Stimulated activated CD8-positive, alpha-beta memory T cell treated with anti-CD3 and anti-CD28 coated beads, Interleukin-4, amount 100 ng/mL, for 48 hours (primary cell): Measurements from ENCODE around the gene HSD17B8.
A peak's percentile ranks its signal among the peaks of the same experiment; 100 is the strongest.

Experiments used
- DNase-seq: peaks from one replicate; pipeline ENCODE4 v3.0.0-alpha.2; 2020

The HSD17B8 gene

GRCh38 chr6:33204415-33205190 is at the start of gene HSD17B8:
Gene HSD17B8, plus strand, starts transcription at chr6:33204655. Its CDS starts 14 bp downstream, at chr6:33204669.
- peak; percentile 97 for DNase-seq

GRCh38 chr6:33156561-33156960 is 47.9 kb upstream of the HSD17B8 start:
- no peak for DNase-seq

GRCh38 chr6:33156964-33157363 is 47.5 kb upstream of the HSD17B8 start:
- DNase-seq: no peak

DNA sequence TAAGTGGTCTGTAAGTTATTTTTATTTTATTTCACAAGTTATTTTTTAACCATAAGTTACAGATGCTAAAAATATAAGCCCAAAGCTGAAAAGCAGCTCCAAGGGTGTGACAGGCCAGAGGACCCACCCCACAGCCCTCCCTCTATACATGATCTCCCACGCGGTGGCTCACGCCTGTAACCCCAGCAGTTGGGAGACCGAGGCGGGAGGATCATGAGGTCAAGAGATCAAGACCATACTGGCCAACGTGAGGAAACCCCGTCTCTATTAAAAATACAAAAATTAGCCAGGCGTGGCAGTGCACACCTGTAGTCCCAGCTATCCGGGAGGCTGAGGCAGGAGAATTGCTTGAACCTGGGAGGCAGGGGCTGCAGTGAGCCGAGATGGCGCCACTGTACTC is 44.4 kb upstream of the HSD17B8 start:
- DNase-seq: no peak

GRCh38 chr6:33160728-33161344 is 43.6 kb upstream of the HSD17B8 start:
- DNase-seq: no peak

DNA sequence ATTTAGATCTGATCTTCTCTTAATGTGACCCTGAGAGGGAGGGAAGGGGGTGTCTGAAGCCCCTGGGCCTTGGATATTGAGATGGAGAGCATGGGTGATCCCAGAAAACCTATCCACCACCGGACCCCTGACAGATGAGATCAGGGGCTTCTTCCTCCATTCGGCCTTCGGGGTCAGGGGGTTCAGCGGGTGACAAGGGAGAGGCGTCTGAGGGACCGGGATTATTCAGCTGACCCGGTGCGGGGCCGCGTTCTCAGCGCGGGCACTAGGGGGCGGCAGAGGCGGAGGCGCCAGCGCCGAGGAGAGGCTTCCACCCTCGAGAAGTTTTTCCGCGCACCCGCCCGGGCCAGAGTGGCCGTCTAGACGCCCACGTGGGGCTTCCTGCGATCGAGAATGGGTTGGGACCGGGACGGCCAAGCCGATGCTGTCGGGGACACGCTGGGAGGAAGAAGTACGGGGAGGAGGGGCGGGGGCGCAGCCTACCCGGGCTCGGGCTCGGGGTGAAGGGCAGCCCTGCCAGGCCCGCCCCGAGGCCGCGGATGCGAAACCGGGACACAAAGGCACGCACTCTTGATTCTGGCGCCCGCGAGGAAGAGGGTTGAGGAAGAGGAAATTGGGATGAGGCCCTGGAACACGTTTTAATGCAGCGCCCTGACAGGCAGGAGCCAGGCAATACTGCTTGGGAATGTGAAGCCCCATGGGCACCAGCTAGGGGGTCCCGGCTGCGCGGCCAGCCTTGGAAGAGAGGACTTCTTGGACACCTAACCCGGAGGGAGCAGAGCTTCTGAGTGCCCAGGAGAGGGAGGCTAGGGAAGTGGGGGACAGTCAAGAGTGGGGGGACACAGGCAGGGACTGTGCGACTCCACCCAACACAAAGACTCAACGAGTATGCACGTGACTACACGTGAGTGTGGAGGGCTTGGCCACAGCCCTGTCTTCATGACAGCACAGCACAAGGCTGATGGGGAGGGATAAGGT is 42.8 kb upstream of the HSD17B8 start:
- peak; percentile 92 for DNase-seq

DNA sequence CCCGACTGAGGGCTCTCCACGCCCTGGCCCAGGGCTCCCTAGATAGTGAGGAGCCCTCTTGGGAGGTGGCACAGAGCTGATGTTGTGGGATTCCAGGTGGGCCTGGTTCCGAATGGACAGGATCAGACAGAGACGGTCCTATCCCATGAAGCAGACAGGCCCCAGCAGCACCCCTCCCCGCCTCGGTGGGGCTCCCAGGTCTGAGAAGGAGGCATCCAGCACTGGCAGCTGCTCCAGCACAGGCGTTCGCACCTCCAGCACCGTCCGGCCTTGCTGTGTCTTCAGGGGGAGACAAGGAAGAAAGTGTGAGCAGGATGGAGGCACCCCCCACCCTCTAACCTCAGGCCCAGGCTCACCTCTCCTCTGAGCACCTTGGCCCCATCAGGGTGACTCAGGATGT is 40.9 kb upstream of the HSD17B8 start:
- DNase-seq: no peak

DNA sequence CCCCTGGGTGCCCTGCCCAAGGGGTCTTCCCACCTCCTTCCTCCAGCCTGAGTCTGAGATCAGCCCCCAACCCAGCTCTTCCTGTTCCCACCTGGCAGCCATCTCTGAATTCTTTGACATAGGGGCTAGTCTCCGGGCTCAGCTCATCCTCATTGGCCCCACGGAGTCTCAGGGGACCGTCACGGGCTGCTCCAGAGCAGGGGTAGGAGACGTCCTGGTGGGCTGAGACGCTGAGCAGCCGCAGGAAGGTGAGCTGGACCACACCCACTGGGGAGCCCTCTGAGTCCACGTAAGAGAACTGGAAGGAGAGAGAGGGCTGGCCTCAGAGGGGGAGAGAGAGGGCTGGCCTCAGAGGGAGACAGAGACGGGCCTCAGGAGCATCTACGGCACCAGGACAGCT is 40.3 kb upstream of the HSD17B8 start:
- DNase-seq: no peak

DNA sequence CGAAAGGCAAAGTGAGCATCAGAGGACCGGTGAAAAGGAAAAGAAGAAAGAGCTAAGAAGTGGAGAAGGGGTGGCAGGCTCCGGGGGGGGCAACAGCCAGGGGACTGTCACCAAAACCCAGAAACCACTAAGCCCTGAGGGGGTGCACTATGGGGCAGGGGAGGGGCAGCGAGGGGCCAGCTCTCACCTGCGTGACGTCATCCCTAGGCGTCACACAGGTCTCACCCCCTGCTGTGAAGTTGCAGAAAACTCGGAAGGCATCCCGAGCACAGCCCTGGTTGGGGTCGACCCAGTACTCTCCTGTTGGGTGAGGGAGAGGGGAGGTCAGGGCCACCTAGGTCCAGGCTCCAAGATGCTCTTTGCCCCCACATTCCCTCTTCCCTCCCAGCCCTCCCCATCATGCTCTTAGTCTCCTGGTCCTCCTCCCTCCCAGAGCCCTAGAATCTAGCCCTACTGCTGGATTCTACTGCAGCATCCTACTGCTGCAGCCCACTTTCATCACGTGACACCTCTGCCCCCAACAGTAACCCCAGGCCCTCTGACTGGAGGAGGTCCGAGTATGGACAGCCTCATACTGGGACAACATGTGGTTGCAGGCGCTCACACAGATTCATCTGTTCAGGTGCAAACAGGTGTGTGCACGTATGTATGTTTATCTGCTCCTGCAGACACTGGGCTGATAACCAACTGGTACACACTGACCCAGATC is 39.6 kb upstream of the HSD17B8 start:
- no peak for DNase-seq

GRCh38 chr6:33165581-33166258 is 38.7 kb upstream of the HSD17B8 start:
- DNase-seq: no peak

DNA sequence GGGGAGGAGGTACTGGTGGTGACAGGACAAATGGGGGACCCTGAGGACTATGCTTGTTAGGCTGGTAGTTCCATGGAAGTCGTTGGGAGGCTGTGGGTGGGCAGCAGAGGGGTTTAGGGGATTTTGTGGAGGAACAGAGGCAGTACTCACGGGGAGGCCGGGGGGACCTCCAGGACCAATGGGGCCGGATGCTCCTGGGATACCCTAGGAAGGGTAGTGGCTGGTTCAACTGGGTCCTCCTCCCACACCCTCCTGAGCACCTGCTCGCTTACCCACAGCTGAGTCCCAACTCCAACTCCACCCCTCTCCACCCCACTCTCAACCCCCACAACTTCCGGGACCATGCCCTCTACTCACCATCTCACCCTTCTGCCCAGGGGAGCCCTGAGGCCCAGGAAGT is 38.1 kb upstream of the HSD17B8 start:
- no peak for DNase-seq

GRCh38 chr6:33166811-33167210 is 37.6 kb upstream of the HSD17B8 start:
- DNase-seq: no peak

- DNase-seq: no peak
Measured at GRCh38 chr6:33167374-33168283, 36.8 kb upstream of the HSD17B8 start.

DNA sequence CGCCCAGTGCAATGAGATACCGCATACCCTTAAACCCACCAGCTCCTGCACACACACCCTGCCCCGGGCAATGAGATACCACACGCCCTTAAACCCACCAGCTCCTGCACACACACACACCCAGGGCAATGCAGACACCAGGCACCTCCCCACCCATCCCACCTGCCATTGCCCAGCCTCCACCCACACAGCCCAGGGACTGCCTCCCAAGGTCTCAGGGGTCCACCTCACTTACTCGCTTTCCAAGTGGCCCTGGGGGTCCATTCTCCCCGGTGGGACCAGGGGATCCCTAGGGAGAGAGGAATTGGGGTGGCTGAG is 36.2 kb upstream of the HSD17B8 start:
- DNase-seq: no peak

DNA sequence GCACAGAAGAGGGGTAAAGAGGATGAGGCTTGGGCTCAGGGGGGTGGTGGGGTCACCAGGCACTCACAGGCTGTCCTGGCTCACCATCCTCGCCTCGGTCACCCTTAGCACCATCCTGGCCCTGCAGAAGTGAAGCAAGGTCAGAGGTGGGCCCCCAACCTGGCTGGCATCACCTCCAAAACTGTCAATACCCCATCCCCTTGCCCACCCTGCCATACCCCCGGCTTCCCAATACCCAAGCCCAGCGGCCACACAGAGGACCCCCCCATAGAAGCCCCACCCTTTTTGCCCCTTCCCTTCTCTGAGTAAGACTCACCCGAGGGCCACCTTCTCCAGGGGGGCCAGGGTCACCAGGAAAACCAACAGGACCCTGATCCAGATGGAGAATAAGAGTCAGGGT is 35.8 kb upstream of the HSD17B8 start:
- no peak for DNase-seq

GRCh38 chr6:33169291-33170175 is 34.9 kb upstream of the HSD17B8 start:
- no peak for DNase-seq

- no peak for DNase-seq
Measured at GRCh38 chr6:33170176-33171015, 34.1 kb upstream of the HSD17B8 start.

GRCh38 chr6:33171016-33171879 is 33.2 kb upstream of the HSD17B8 start:
- DNase-seq: no peak
